H1 (cell line): ENCODE results near the gene SLFNL1. TPM values are rescaled to one million over a fixed set of nuclear protein-coding genes. Genes with fewer than 3 reads are reported as not detected.

ENCODE experiments used
- CTCF ChIA-PET: fragments of 300-600 bp; sonication (Branson Sonifier 250); formaldehyde crosslinking; loops from one replicate; lab custom pipeline; 2021; ENCODE audit not compliant: partially characterized antibody; lab: Charles Lee
- POLR2A ChIA-PET: fragments of 300-600 bp; sonication (Branson Sonifier 250); formaldehyde crosslinking; loops from one replicate; lab custom pipeline; 2021; ENCODE audit warnings: inconsistent platforms; ENCODE audit not compliant: partially characterized antibody; lab: Charles Lee
- DNase-seq, 2 experiments: peaks; one replicate each; pipeline versions ENCODE4 v3.0.0 to v3.0.0-alpha.2; 2010 to 2022; ENCODE audit warnings: low spot score in 2 of 2, low read depth in 1 of 2, mixed read lengths in 1 of 2
- FAIRE-seq: peaks from 2 replicates; lab custom pipeline; 2011; peaks lifted over from hg19 to GRCh38; lab: Jason Lieb, UNC
- H2AFZ ChIP-seq: 2 replicates; pipeline ENCODE4 v1.8.1; 2012; ENCODE audit warnings: low read length, inconsistent platforms
- H2AK5ac ChIP-seq: 2 replicates; pipeline ENCODE4 v1.6.1; 2013; ENCODE audit warnings: low read depth, low read length
- H2BK120ac ChIP-seq: replicated peaks from 2 replicates; pipeline ENCODE3; 2013; ENCODE audit warnings: low read depth, low read length, inconsistent platforms
- H2BK12ac ChIP-seq: 2 replicates; pipeline ENCODE4 v1.6.1; 2013; ENCODE audit warnings: low read depth, low read length
- H2BK15ac ChIP-seq: 2 replicates; pipeline ENCODE4 v1.6.1; 2013; ENCODE audit warnings: low read length
- H2BK20ac ChIP-seq: 2 replicates; pipeline ENCODE4 v1.6.1; 2013; ENCODE audit warnings: low read length
- H2BK5ac ChIP-seq: 2 replicates; pipeline ENCODE4 v1.6.1; 2013; ENCODE audit warnings: low read depth, low read length
- H3K14ac ChIP-seq: 2 replicates; pipeline ENCODE4 v1.6.1; 2013; ENCODE audit warnings: inconsistent platforms; ENCODE audit not compliant: insufficient read length
- H3K18ac ChIP-seq: 2 replicates; pipeline ENCODE4 v1.6.1; 2013; ENCODE audit warnings: low read length; ENCODE audit errors: extremely low read depth
- H3K23ac ChIP-seq: 2 replicates; pipeline ENCODE4 v1.6.1; 2013; ENCODE audit warnings: inconsistent platforms; ENCODE audit not compliant: insufficient read length
- H3K23me2 ChIP-seq: 2 replicates; pipeline ENCODE4 v1.6.1; 2013; ENCODE audit warnings: low read depth, low read length
- H3K27ac ChIP-seq: 2 replicates; pipeline ENCODE4 v1.6.1; 2011; ENCODE audit warnings: low read depth, low read length, inconsistent platforms
- H3K27me3 ChIP-seq, 4 experiments: replicated peaks in 1 of 4; 1 replicate in 1 of 4; 2 replicates in 3 of 4; pipeline versions ENCODE4 v1.6.1 to v1.8.1; 2011 to 2013; ENCODE audit warnings: low read length in 3 of 4, mild to moderate bottlenecking in 3 of 4, inconsistent platforms in 2 of 4, mixed read lengths in 2 of 4, moderate library complexity in 1 of 4; ENCODE audit not compliant: control insufficient read depth in 3 of 4, insufficient read depth in 3 of 4; ENCODE audit errors: extremely low read depth in 1 of 4
- H3K36me3 ChIP-seq, 4 experiments: 2 replicates each; pipeline versions ENCODE4 v1.6.1 to v1.8.1; 2011 to 2013; ENCODE audit warnings: mild to moderate bottlenecking in 4 of 4, low read length in 3 of 4, moderate library complexity in 2 of 4, control low read depth in 1 of 4, inconsistent platforms in 1 of 4; ENCODE audit not compliant: insufficient read depth in 4 of 4, control insufficient read depth in 2 of 4
- H3K4ac ChIP-seq: replicated peaks from 2 replicates; pipeline ENCODE3; 2013; ENCODE audit warnings: low read length, low read depth, mixed read lengths, inconsistent platforms; ENCODE audit not compliant: insufficient read length
- H3K4me1 ChIP-seq, 4 experiments: replicated peaks in 1 of 4; 1 replicate in 1 of 4; 2 replicates in 3 of 4; pipeline versions ENCODE4 v1.6.1 to v1.8.1; 2011 to 2013; ENCODE audit warnings: low read length in 3 of 4, inconsistent platforms in 2 of 4, mixed read lengths in 1 of 4; ENCODE audit not compliant: insufficient read depth in 4 of 4, control insufficient read depth in 3 of 4
- H3K4me2 ChIP-seq, 2 experiments: 2 replicates each; pipeline versions ENCODE4 v1.6.1 to v1.8.1; 2011 to 2013; ENCODE audit warnings: low read depth in 2 of 2, low read length in 2 of 2, control low read depth in 1 of 2, inconsistent platforms in 1 of 2, mild to moderate bottlenecking in 1 of 2; ENCODE audit not compliant: insufficient read depth in 1 of 2
- H3K4me3 ChIP-seq, 4 experiments: fragments of 200-600, 300-600 bp in 1 of 4; sonication (generic), shearing (Covaris generic), sonication (Bioruptor Twin) in 1 of 4; 2 replicates each; pipeline versions ENCODE4 v1.5.1 to v1.8.1; 2011 to 2016; ENCODE audit warnings: low read length in 4 of 4, low read depth in 3 of 4, control low read depth in 2 of 4, inconsistent platforms in 2 of 4, mild to moderate bottlenecking in 2 of 4, mixed read lengths in 1 of 4, moderate library complexity in 1 of 4; ENCODE audit not compliant: insufficient read depth in 2 of 4; ENCODE audit errors: extremely low read depth in 1 of 4
- H3K56ac ChIP-seq: replicated peaks from 2 replicates; pipeline ENCODE3; 2013; ENCODE audit warnings: low read depth, mild to moderate bottlenecking, mixed read lengths, low read length, inconsistent platforms; ENCODE audit not compliant: insufficient read length
- H3K79me1 ChIP-seq: 2 replicates; pipeline ENCODE4 v1.6.1; 2013; ENCODE audit warnings: low read depth, low read length, control low read depth
- H3K79me2 ChIP-seq, 2 experiments: 2 replicates each; pipeline versions ENCODE4 v1.6.1 to v1.8.1; 2012 to 2013; ENCODE audit warnings: low read length in 2 of 2, mild to moderate bottlenecking in 2 of 2, inconsistent platforms in 1 of 2; ENCODE audit not compliant: insufficient read depth in 2 of 2, control insufficient read depth in 1 of 2
- H3K9ac ChIP-seq, 4 experiments: replicated peaks in 1 of 4; 1 replicate in 1 of 4; 2 replicates in 3 of 4; pipeline versions ENCODE4 v1.6.1 to v1.8.1; 2011 to 2013; ENCODE audit warnings: low read depth in 3 of 4, low read length in 3 of 4, control low read depth in 2 of 4, mild to moderate bottlenecking in 2 of 4, moderate library complexity in 2 of 4, inconsistent platforms in 1 of 4; ENCODE audit errors: extremely low read depth in 1 of 4
- H3K9me3 ChIP-seq, 2 experiments: 2 replicates each; pipeline versions ENCODE4 v1.6.1 to v1.8.1; 2012 to 2013; ENCODE audit warnings: mild to moderate bottlenecking in 2 of 2, moderate library complexity in 2 of 2, control low read depth in 1 of 2, inconsistent platforms in 1 of 2, low read depth in 1 of 2, low read length in 1 of 2, mixed read lengths in 1 of 2; ENCODE audit not compliant: insufficient read depth in 2 of 2
- H4K20me1 ChIP-seq, 2 experiments: replicated peaks in 1 of 2; 2 replicates each; pipeline versions ENCODE3 to v1.8.1; 2011 to 2013; ENCODE audit warnings: inconsistent platforms in 2 of 2, low read length in 2 of 2, mild to moderate bottlenecking in 1 of 2; ENCODE audit not compliant: insufficient read depth in 2 of 2, control insufficient read depth in 1 of 2
- H4K5ac ChIP-seq: 2 replicates; pipeline ENCODE4 v1.6.1; 2013; ENCODE audit warnings: low read length, low read depth, mixed read lengths, inconsistent platforms; ENCODE audit not compliant: insufficient read length
- H4K8ac ChIP-seq: 2 replicates; pipeline ENCODE4 v1.8.0; 2013; ENCODE audit warnings: mild to moderate bottlenecking, moderate library complexity, low read length, inconsistent platforms; ENCODE audit not compliant: insufficient read depth; ENCODE audit errors: extremely low read depth
- H4K91ac ChIP-seq: replicated peaks from 2 replicates; pipeline ENCODE3; 2013; ENCODE audit warnings: low read length, mixed read lengths, inconsistent platforms; ENCODE audit not compliant: insufficient read length
- GTF2F1 ChIP-seq: IDR thresholded peaks from 2 replicates; pipeline ENCODE4 v1.6.1; 2012; ENCODE audit warnings: low read depth, low read length, improper control_type of control experiment, borderline replicate concordance
- JUN ChIP-seq: IDR thresholded peaks from 2 replicates; pipeline ENCODE4 v1.6.1; 2011; ENCODE audit warnings: low read depth, mild to moderate bottlenecking, improper control_type of control experiment, low read length
- PHF8 ChIP-seq: fragments of 200-600 bp; sonication (generic); conservative IDR thresholded peaks from 2 replicates; pipeline ENCODE4 v1.7.1; 2012; ENCODE audit warnings: low read depth, mild to moderate bottlenecking, inconsistent platforms, low read length, moderate library complexity
- SP1 ChIP-seq: IDR thresholded peaks from 2 replicates; pipeline ENCODE4 v1.6.1; 2011; ENCODE audit warnings: low read depth, low read length
- TBP ChIP-seq: IDR thresholded peaks from 2 replicates; pipeline ENCODE4 v1.6.1; 2011; ENCODE audit warnings: low read depth, low read length, improper control_type of control experiment
- WGBS, 2 experiments: shearing (Covaris generic) in 1 of 2; methylation state at CpG; one replicate each; pipeline versions ENCODE4 v1.1.6 to v1.1.7; 2013 to 2015; ENCODE audit warnings: low lambda C conversion rate in 2 of 2, mixed read lengths in 2 of 2, inconsistent platforms in 1 of 2, low coverage in 1 of 2, missing lambda C conversion rate in 1 of 2; ENCODE audit not compliant: insufficient replicate concordance in 2 of 2, insufficient coverage in 1 of 2, insufficient read length in 1 of 2; ENCODE audit errors: extremely low coverage in 1 of 2, missing lambda C conversion rate in 1 of 2; 5-methylcytosine and 5-hydroxymethylcytosine counted together
- polyA plus RNA-seq, 7 experiments: library from polyadenylated mRNA; depleted of rRNA in 3 of 7; stranded (reverse) in 5 of 7; unstranded in 2 of 7; fragments of >200 nt in 5 of 7; fragments of 200-250 nt in 2 of 7; gene quantifications; 1 replicate in 5 of 7; 2 replicates in 1 of 7; 4 replicates in 1 of 7; pipeline versions ENCODE4 v1.2.1 to v1.2.3, GENCODE V29; 2011 to 2013; ENCODE audit warnings: missing spikeins in 2 of 7, mixed read lengths in 2 of 7
- total RNA-seq: library from RNA; stranded (reverse); fragmentation: NEBNext Ultra II Directional; extraction: Animal tissue kit (Norgen Biotek cat#: 25700); gene quantifications from 2 replicates; pipeline ENCODE4 v1.2.1, GENCODE V29; 2021

Gene SLFNL1
- total and polyA plus RNA-seq, 2 of the 8 experiments (the other 6 are each of a cell fraction or from before 2014, with no cell fraction given), result not detected

DNA sequence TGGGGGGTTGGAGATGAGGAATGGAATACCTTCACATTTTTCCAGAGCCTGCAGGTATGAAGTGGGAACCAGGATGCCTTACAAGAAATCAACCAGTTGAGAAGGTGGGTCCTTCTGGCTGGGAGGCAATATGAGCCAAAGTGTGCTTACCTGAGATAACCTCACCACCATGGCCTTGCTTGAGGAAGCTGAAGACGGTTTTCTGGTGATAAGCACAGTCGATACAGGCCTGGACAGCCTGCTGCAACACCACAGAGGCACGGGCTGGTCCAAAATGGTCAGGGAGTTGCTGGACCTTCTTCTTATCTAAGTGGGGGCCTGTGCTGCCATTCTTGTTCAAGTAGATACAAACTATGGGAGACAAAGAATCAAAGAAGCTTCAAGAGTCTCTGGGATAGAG is 27.0 kb upstream of the SLFNL1 start:
- no peak overlapping the region for H2AK5ac ChIP-seq
- ChIA-PET POLR2A (no interaction called here), CTCF (no interaction called here)
- H2AFZ ChIP-seq, result no peak overlapping the region
- no peak for FAIRE-seq
- no peak overlapping the region for H2BK12ac ChIP-seq
- H3K4me3 ChIP-seq, result no peak overlapping the region
- H3K18ac ChIP-seq, result no peak overlapping the region
- H4K20me1 ChIP-seq, result peaks cover 0 to 3% of the 10 kb centered on the region in 2 experiments
- no peak overlapping the region for H3K4ac ChIP-seq
- H3K79me1 ChIP-seq, result no peaks in the 10 kb centered on the region
- no peak overlapping the region for H4K8ac ChIP-seq
- H3K56ac ChIP-seq, result no peak overlapping the region
- no peaks in the 10 kb centered on the region for H3K79me2 ChIP-seq
- no peaks in the 10 kb centered on the region for H3K4me1 ChIP-seq
- H3K23ac ChIP-seq, result no peak overlapping the region
- no peaks in the 10 kb centered on the region for H3K23me2 ChIP-seq
- H2BK5ac ChIP-seq, result no peak overlapping the region
- H3K4me2 ChIP-seq, result no peak overlapping the region
- H3K27me3 ChIP-seq, result no peaks in the 10 kb centered on the region
- H3K36me3 ChIP-seq, result peaks cover 0 to 2% (median under 1%) of the 10 kb centered on the region in 4 experiments; a peak in 2 of 8 replicates
- no peak overlapping the region for H3K9ac ChIP-seq
- H4K91ac ChIP-seq, result no peak overlapping the region
- no peak overlapping the region for H2BK15ac ChIP-seq
- H3K9me3 ChIP-seq, result no peaks in the 10 kb centered on the region
- no peak for TF ChIP-seq TBP
- no peak for TF ChIP-seq PHF8
- no peak for TF ChIP-seq GTF2F1
- TF ChIP-seq SP1, result no peak
- no peak for TF ChIP-seq JUN
- no peak overlapping the region for H3K27ac ChIP-seq
- 92% methylated on average over 3 of the region's 3 CpGs; no CpG with 5 or more reads in 1 of the 2 experiments for WGBS, 2 experiments
- DNase-seq, result no peak
- H4K5ac ChIP-seq, result no peak overlapping the region
- H2BK20ac ChIP-seq, result no peak overlapping the region
- no peak overlapping the region for H2BK120ac ChIP-seq
- no peak overlapping the region for H3K14ac ChIP-seq
